HG03159 (cell line): Measurements from ENCODE around the gene GJB6.
"Not testable (repeated sequence)": the region's sequence is repeated elsewhere in the genome, so short reads cannot be mapped to it uniquely, and the experiment has no call there.

Source experiments
- ATAC-seq: cut with Tn5 transposase; IDR thresholded peaks from one replicate; pipeline ENCODE4 v1.9.1; 2021; ENCODE audit warnings: mild to moderate bottlenecking, moderate library complexity; ENCODE audit not compliant: unreplicated experiment

GJB6 gene

DNA sequence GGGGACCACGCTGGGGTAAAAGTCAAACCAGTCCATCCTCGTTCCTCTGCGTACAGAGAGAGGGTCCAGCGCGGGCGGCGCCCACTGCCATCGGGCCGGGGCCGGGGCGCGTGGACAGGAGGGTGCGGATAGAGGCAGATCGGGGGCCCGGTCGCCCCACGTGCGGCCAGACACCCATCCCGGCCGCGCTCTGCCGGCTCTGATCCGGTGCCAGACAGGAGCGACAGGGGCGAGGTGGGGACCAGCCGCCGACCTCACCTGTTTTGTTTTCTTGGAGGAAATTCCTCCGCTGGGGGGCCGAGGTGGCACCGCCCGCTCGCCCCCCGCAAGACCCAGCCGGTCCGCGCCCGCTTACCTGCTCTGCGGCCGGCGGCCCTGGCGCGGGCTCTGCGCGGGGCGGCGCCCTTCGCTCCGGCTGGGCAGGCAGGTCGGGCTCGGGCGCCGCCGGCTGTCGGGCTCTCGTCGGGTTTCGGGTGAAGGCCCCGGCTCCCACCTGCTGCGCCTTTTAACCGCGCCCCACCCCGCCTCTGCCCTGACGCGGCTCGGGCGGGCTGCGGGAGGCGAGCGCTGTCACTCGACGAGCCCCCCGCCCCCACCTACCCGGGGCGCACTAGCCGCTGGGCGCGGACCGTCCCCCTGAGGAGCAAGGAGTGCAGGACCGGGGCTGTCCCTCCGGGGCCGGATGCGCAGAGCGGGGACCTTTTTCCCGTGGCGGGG lies at the start of gene GJB6:
GJB6 (minus strand) TSS at position 481 of the 717 bp plus-strand sequence. CDS start 8,839 bp downstream, outside the sequence.
- ATAC-seq, result no peak

DNA sequence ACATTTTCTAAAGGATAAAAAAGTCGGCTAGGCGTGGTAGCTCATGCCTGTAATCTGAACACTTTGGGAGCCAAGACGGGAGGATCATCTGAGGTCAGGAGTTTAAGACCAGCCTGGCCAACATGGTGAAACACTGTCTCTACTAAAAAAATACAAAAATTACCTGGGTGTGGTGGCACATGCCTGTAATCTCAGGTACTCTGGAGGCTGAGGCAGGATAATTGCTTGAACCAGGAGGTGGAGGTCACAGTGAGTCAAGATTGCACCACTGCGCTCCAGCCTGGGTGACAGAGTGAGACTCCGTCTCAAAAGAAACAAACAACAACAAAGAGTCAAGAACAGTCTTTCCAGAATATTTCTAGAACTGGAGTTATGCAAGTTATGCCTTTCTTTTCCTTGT lies 44.8 kb upstream of the GJB6 start:
- ATAC-seq, result not testable (repeated sequence)

DNA sequence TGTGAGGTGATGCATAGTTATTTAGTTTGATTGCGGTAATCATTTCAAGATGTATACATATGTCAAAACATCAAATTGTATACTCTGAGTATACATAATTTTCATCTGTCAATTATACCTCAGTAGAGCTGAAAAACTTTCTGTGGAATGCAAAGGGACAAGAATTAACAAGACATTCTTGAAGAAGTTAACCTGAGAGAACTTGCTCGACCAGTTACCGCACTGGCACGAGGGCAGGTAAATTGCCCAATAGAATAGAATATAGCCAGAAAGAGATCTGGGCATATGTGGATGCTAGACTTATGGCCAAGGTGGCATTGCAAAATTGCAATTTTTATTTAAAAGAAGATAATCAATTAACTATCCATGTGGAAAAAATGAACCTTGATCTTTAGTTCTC lies 42.3 kb upstream of the GJB6 start:
- ATAC-seq, result no peak

DNA sequence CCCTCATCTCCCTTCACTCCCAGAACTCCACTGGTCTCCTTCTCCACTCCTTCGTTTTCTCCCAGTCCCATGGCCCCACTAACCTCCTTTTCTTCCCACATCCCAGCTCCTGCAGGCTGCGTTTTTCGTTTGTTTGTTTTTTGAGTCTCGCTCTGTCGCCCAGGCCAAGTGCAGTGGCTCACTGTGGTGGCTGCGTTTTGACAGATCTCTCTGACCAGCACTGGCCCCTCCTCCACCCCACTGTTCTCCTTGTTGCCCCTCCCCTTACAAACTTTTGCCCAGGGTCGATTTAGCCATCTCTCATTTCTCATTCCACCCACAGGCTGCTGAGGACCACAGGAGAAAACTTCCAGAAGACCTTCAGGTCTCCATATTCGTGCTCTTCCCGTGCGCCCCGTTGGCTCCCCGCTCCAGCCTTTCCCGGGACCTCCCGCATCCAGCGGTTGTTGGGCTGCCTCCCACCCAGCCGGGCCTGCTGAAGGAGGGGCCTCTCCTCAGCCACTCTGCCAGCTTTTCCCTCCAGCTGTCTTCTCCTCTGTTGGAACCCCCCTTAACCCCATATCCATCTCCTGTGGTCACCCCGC lies 40.6 kb upstream of the GJB6 start:
- ATAC-seq, result no peak

DNA sequence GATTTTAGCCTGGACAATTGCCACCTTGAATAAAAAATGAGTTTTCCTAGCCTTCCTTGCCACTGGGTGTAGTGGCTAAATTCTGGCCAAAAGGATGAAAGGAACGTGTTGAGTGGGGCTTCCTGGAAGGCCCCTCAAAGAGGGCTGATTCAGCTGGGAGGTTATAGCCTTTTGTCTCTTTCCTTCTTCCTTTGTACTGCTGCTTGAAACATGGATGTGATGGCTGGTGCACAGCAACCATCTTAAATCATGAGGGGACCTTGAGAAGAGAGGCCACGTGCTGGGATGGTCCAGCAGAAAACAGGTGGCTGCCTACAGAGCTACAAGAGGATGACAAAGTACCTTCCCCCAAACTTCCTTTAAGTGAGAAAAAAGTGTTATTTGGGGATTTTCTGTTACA lies 40.0 kb upstream of the GJB6 start:
- no peak for ATAC-seq

GRCh38 chr13:20271441-20271840 lies 39.3 kb upstream of the GJB6 start:
- ATAC-seq, result no peak

DNA sequence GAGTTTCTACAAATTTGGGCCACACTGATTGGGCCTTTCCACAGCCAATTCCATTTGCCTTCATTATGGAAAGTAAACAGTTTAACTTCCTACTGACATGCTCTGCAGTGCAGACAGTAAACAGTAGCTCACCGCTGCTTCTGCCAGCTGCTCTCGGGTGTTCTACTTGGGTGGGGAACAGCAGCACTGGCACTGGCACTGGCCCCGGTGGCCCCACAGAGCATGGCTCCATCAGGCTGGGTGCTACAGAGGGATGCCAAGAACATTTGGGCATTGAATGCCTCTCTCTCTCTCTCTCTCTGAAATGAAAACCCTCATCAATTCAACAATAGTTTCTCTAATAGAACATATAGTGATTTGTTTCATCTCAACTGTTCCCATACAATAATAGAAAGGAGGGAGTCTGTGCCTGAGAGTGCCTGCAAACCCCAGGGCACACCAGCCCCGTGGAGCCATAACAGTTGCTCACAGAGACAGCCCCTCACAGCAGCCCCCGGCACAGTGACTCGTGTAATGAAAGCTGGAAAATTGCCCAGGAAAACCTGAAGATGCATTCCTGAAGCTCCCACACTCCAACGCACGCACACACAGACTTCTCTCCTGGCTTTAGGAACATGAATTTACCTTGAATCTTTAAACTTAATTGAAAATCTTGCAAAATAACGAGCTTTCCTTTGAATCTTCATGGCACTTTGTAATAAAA lies 38.2 kb upstream of the GJB6 start:
- no peak for ATAC-seq

GRCh38 chr13:20264271-20265018 lies 32.3 kb upstream of the GJB6 start:
- peak; percentile 99 for ATAC-seq

DNA sequence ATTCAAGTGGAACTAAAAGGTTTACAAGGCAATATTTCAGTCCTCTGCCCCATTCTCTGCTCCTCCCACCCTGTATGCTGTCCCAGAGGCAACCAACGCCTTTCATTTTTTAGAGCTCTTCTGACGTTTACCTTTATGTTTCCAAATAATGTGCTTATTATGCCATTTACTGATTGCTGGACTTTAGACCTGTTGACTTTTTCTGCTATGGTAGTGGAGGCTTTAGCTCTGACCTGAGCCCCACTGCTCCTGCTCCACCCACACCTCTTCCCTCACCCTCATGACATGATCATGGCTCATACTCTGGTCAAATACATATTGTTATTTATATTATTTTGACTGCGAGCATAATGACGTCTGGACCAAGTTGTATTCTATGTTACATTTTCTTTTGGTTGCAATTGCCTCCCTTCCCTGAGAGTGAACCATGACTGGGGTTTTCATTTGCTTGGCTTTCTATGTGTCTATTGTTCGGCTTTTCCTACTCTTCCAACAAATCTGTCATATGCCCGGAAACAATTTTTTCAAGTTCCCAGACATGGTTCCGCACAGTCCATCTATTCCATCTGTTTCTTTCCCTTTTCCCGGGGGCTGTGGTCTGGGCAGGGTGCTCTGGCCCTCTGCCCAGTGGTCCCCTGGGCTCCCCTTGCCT lies 31.4 kb upstream of the GJB6 start:
- ATAC-seq, result no peak

GRCh38 chr13:20258963-20259288 lies 26.8 kb upstream of the GJB6 start:
- ATAC-seq, result no peak

DNA sequence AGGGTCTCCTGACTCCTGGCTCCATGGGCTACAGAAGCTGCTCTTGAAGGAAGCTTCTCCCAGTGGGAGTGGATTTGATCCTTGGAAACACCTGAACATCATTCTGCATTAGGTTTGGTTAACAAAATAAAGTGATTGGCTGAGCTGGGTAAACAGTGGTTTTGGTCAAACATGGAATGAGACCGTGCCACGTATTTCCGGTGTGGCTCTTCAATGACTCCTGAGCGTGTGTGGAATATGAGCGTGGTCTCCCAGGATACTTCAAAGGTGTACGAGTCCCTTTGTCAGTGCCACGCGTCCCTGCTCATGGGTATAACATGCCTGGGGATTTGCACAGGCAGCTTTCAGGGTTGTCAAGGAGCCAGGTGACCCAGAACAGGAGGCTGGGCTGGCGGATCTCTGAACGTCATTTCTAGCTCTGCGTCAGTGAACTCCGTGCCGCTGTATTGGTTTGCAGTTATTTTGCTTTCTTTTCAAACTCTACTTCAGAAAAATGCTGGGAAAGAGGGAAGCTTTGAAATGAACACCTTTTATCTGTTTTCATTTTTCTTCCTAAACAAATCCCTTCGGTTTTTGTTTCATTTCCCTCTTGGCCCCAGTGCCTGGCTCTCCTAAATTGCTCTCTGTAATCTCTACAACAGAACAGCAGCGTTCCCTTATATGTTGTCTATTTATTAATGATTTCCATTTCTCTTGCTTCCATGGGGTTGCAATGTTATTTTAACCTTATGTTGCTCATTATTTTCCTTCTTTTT lies 26.3 kb upstream of the GJB6 start:
- no peak for ATAC-seq

DNA sequence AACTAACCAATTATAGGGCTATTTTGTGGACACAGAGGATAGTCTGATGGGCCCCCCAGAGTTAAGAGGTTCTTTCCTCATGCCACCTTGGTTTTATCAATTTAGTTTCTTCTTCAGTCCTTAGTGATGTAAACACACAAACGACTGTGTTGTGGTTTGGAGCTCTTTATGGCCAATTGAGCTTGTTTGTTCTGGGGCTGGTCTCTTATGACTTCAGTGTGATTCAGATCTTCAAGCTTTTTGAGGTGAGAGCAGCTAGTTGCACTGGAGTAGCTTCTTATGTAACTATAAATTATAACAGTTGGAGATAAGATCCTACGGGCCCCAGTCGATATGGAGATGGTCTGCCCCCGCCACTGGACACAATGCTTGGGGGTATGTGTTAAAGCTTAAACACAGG lies 22.0 kb upstream of the GJB6 start:
- ATAC-seq, result no peak

- no peak for ATAC-seq
Measured at GRCh38 chr13:20249913-20250312, 17.8 kb upstream of the GJB6 start.

GRCh38 chr13:20247963-20248362 lies 15.8 kb upstream of the GJB6 start:
- ATAC-seq, result no peak

GRCh38 chr13:20247403-20247802 lies 15.3 kb upstream of the GJB6 start:
- ATAC-seq, result no peak

- ATAC-seq, result no peak
Measured at GRCh38 chr13:20241593-20241992, 9.5 kb upstream of the GJB6 start.

- ATAC-seq, result no peak
Measured at GRCh38 chr13:20239748-20240147, 7.6 kb upstream of the GJB6 start.

GRCh38 chr13:20232556-20233277 lies 598 bp upstream of the GJB6 start:
- ATAC-seq, result no peak

DNA sequence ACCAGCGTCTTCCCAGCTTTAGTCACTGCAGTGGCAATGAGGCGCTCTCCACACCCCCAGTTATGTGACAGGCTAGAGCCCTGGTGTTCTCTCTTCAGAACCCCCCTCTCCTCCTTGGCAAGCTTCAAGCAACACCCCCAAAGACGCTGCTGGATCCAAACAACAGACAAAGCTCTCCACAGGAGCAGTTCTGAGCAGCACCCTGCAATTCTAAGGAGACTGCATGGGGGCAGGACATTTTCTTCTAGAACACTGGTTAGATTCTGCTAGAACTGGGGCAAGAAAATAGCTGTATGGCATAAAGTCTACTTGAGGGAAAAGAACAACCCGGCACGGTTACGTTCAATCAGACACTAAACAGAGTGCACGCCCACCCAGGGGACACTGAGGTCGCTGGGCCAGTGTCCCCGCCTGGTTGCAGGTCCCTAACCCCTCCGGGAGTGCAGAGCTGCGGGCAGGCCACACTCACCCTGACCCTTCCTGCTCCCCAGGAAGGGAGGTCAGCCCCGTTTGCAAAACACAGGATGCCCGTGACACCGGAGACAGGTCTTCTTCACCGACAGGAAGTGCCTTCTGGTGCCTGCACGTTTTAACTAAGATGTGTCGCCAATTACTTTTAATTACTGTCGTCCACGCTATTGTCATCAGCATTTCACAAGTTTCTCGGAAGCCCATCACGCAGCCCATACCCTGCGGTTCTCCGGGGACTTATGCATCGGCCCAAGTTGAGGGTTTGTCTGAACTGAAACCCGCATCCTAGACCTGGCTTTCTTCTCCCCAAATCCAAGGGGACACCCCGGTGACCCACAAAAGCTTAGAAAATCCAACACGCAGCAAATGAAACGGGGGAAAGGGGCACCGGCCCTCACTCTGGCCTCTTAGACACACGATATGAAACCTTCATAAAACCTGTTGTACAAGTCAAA lies 943 bp downstream of the GJB6 start:
- no peak for ATAC-seq
